Mesendoderm (in vitro differentiated cells): ENCODE results near the gene CROCC2.

ENCODE experiments used
- DNase-seq: peaks from one replicate; pipeline ENCODE4 v3.0.0; 2013
- H2AK5ac ChIP-seq: 2 replicates; pipeline ENCODE4 v1.6.1; 2013; ENCODE audit warnings: low read length, inconsistent platforms
- H2BK120ac ChIP-seq: 2 replicates; pipeline ENCODE4 v1.6.1; 2013; ENCODE audit warnings: low read depth, mild to moderate bottlenecking, low read length, moderate library complexity, mixed read lengths
- H2BK15ac ChIP-seq: replicated peaks from 2 replicates; pipeline ENCODE4 v1.6.1; 2013; ENCODE audit warnings: low read depth, mild to moderate bottlenecking, moderate library complexity
- H2BK5ac ChIP-seq: 2 replicates; pipeline ENCODE4 v1.6.1; 2013; ENCODE audit warnings: low read length, inconsistent platforms
- H3K18ac ChIP-seq: 2 replicates; pipeline ENCODE4 v1.6.1; 2013; ENCODE audit warnings: mild to moderate bottlenecking, low read length, mixed read lengths
- H3K23ac ChIP-seq: one replicate; pipeline ENCODE4 v1.6.1; 2013; ENCODE audit warnings: low read length
- H3K27ac ChIP-seq: 2 replicates; pipeline ENCODE4 v1.5.1; 2013; ENCODE audit warnings: low read depth, mild to moderate bottlenecking, inconsistent platforms, low read length, moderate library complexity
- H3K27me3 ChIP-seq: 2 replicates; pipeline ENCODE4 v1.6.1; 2013; ENCODE audit warnings: low read length, control low read depth, mild to moderate bottlenecking, inconsistent platforms; ENCODE audit not compliant: insufficient read depth, poor library complexity
- H3K36me3 ChIP-seq: 2 replicates; pipeline ENCODE4 v1.6.1; 2013; ENCODE audit warnings: low read length, inconsistent platforms; ENCODE audit not compliant: control insufficient read depth, insufficient read depth
- H3K4ac ChIP-seq: one replicate; pipeline ENCODE4 v1.6.1; 2013; ENCODE audit warnings: low read depth, mild to moderate bottlenecking, low read length, moderate library complexity
- H3K4me1 ChIP-seq: 2 replicates; pipeline ENCODE4 v1.6.1; 2013; ENCODE audit warnings: low read depth, low read length, inconsistent platforms; ENCODE audit not compliant: control insufficient read depth
- H3K4me2 ChIP-seq: 2 replicates; pipeline ENCODE4 v1.6.1; 2013; ENCODE audit warnings: low read length
- H3K4me3 ChIP-seq: 2 replicates; pipeline ENCODE4 v1.5.1; 2013; ENCODE audit warnings: mild to moderate bottlenecking, low read length
- H3K56ac ChIP-seq: one replicate; pipeline ENCODE4 v1.6.1; 2013; ENCODE audit warnings: low read length
- H3K79me1 ChIP-seq: 2 replicates; pipeline ENCODE4 v1.6.1; 2013; ENCODE audit warnings: low read length, inconsistent platforms
- H3K79me2 ChIP-seq: 2 replicates; pipeline ENCODE4 v1.6.1; 2013; ENCODE audit warnings: mild to moderate bottlenecking, low read length; ENCODE audit not compliant: control insufficient read depth, insufficient read depth
- H3K9ac ChIP-seq: 2 replicates; pipeline ENCODE4 v1.6.1; 2013; ENCODE audit warnings: low read length, inconsistent platforms
- H4K5ac ChIP-seq: one replicate; pipeline ENCODE4 v1.6.1; 2013; ENCODE audit warnings: low read length
- H4K8ac ChIP-seq: one replicate; pipeline ENCODE4 v1.6.1; 2013; ENCODE audit warnings: low read depth, mild to moderate bottlenecking, control low read depth, low read length, moderate library complexity
- WGBS: extraction: QIAGEN DNeasy Blood & Tissue Kit; methylation state at CpG from one replicate; pipeline ENCODE4 v1.1.7; 2013; ENCODE audit warnings: low lambda C conversion rate, missing lambda C conversion rate; ENCODE audit not compliant: insufficient coverage; ENCODE audit errors: extremely low coverage; 5-methylcytosine and 5-hydroxymethylcytosine counted together

Gene CROCC2

DNA sequence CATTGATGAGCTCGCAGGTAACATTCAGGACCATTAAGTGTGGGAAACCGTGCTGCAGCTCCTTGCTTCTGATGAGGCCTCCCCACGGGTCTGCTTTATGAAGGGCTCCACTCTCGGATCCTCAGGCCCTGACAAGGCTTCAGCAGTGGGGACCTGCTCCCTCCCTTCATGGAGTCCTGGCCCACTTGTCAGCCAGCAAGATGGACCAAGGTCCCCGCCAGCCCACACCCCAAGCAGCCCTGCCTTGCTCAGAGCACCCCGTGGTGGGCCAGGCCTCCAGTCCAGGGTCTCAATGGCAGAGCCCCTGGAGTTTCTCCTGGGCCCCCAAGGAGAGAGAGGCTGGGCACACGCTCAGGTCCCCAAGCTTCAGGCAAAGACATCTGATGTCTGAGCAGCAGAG lies 41.5 kb downstream of the CROCC2 start:
- Histone ChIP-seq H4K5ac (no peak overlapping the region), H3K4me1 (no peaks in the 10 kb centered on the region), H2BK5ac (no peak overlapping the region), H3K18ac (no peak overlapping the region), H3K27me3 (no peaks in the 10 kb centered on the region), H3K4ac (no peak overlapping the region), H3K79me2 (no peaks in the 10 kb centered on the region), H3K79me1 (no peaks in the 10 kb centered on the region), H2BK120ac (no peak overlapping the region), H4K8ac (no peak overlapping the region), H3K36me3 (no peaks in the 10 kb centered on the region), H3K27ac (no peak overlapping the region), H3K56ac (no peak overlapping the region), H3K23ac (no peak overlapping the region), H3K4me3 (no peak overlapping the region), H2AK5ac (no peak overlapping the region), H3K4me2 (no peak overlapping the region), H3K9ac (no peak overlapping the region), H2BK15ac (no peak overlapping the region)
- no peak for DNase-seq
- no CpG with 5 or more reads among the region's 7 CpGs for WGBS

DNA sequence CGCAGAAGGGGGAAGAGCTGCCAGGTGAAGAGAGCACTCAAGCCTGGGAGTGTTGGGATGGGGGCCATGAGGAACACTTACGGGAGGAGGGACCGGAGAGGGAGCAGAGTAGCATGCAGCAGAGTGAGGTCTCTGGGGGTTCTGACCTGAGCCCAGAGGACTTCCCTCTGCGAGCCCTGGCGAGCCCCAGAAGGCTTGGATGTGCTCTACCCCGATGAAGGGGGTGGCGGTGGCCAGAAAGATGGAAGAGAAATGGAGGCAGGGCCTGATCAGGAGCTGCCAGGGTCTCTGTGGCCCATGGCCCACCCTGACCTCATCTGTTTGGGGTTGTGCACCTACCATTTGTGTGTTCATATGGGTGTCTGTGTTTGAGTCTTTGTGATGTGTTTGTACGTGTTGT lies 42.0 kb downstream of the CROCC2 start:
- Histone ChIP-seq H3K23ac (no peak overlapping the region), H3K36me3 (no peaks in the 10 kb centered on the region), H3K4me1 (no peaks in the 10 kb centered on the region), H3K79me2 (no peaks in the 10 kb centered on the region), H3K4ac (no peak overlapping the region), H3K79me1 (no peaks in the 10 kb centered on the region), H3K56ac (no peak overlapping the region), H3K4me2 (no peak overlapping the region), H3K18ac (no peak overlapping the region), H2BK5ac (no peak overlapping the region), H3K4me3 (no peak overlapping the region), H3K27me3 (no peaks in the 10 kb centered on the region), H3K27ac (no peak overlapping the region), H2BK15ac (no peak overlapping the region), H3K9ac (no peak overlapping the region), H2BK120ac (no peak overlapping the region), H4K5ac (no peak overlapping the region), H4K8ac (no peak overlapping the region), H2AK5ac (no peak overlapping the region)
- WGBS: no CpG with 5 or more reads among the region's 8 CpGs
- no peak for DNase-seq

DNA sequence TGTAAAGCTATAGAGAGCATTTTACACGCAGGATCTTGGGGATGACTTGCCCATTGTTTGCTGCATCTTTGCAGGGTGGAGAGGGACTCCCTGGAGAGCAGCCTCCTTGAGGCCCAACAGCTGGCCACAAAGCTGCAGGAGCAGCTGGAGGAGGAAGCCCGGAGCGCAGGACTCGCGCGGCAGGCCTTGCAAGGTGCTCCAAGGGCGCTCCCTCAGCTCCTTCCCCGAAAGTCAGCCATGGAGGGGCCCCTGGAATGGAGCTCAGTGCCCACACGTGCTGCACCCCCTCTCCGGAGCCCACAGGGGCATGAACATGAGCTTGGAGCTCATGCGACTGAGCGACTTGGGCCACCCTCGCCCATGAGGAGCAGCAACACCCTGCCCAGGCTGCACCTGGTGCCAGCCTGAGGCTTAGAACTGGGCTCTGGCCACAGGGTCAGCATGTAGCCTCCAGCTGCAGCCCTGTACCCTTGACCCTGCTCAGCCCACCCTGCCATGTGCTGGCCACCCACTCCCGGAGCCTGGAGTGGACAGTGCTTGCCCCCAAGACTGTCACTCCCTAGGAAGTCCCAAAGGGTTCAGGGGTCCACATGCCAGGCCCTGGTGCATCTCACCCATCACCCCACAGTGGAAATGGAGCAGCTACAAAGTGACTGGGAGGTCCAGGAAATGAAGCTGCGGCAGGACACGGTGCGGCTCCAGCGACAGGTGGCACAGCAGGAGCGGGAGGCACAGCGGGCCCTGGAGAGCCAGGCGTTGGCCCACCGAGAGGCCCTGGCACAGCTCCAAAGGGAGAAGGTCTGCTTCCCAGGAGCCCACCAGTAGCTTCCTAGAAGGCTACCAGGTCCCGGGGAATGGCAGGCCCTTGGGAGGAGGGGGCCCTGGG lies 43.0 kb downstream of the CROCC2 start:
- Histone ChIP-seq H3K56ac (no peak overlapping the region), H2BK15ac (no peak overlapping the region), H3K79me1 (no peaks in the 10 kb centered on the region), H3K79me2 (no peaks in the 10 kb centered on the region), H3K4me2 (no peak overlapping the region), H3K27me3 (no peaks in the 10 kb centered on the region), H4K5ac (no peak overlapping the region), H3K36me3 (no peaks in the 10 kb centered on the region), H4K8ac (no peak overlapping the region), H3K4ac (no peak overlapping the region), H3K27ac (no peak overlapping the region), H3K4me3 (no peak overlapping the region), H2BK120ac (no peak overlapping the region), H3K4me1 (no peaks in the 10 kb centered on the region), H3K18ac (no peak overlapping the region), H2AK5ac (no peak overlapping the region), H3K23ac (no peak overlapping the region), H3K9ac (no peak overlapping the region), H2BK5ac (no peak overlapping the region)
- no peak for DNase-seq
- WGBS: no CpG with 5 or more reads among the region's 23 CpGs

DNA sequence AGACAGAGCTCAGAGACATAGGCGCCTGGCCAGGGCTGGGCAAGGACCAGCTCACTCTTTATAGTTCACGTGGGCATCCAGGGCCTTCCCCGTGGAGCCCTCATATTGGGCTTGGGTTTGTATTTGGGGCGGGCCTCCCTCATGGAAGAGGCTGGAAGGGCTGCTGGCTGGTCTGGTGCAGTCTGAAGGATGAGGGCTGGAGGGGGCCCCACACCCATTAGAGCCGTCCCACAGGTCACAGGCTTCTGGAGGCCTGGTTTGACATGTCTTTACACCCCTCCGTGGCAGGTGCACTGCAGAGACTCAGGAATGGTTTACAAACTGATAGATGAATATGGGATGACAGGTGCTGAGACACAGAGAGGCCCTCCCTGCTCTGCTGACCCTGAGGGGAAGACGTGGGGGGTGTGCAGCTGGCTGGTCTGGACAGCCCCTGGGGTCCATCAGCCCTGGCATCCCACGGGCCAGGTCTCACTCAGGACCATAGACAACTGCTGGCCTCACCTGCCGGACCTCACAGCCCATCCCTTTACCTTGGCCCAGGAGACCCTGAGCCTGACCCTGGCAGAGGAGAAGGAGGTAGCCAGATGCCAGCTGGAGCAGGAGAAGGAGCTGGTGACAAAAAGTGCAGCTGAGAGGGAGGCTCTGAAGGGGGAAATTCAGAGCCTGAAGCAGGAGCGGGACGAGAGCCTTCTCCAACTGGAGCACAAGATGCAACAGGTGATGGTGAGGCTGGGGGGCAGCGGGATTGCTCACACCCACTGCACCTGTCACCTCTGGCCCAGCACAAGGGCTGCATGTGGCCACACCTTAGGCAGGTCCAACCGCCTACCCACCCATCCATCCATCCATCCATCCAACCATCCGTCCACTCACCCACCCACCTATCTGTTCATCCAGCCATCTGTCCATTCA lies 43.9 kb downstream of the CROCC2 start:
- H2BK15ac ChIP-seq: no peak overlapping the region
- no peaks in the 10 kb centered on the region for H3K79me2 ChIP-seq
- no CpG with 5 or more reads among the region's 14 CpGs for WGBS
- no peak overlapping the region for H3K56ac ChIP-seq
- no peak overlapping the region for H3K18ac ChIP-seq
- no peak overlapping the region for H3K4me3 ChIP-seq
- H2BK120ac ChIP-seq: no peak overlapping the region
- no peaks in the 10 kb centered on the region for H3K27me3 ChIP-seq
- no peak overlapping the region for H2AK5ac ChIP-seq
- H3K4me2 ChIP-seq: no peak overlapping the region
- H3K27ac ChIP-seq: no peak overlapping the region
- no peaks in the 10 kb centered on the region for H3K36me3 ChIP-seq
- H2BK5ac ChIP-seq: no peak overlapping the region
- no peaks in the 10 kb centered on the region for H3K79me1 ChIP-seq
- H3K9ac ChIP-seq: no peak overlapping the region
- no peak overlapping the region for H3K4ac ChIP-seq
- no peak overlapping the region for H3K23ac ChIP-seq
- H4K5ac ChIP-seq: no peak overlapping the region
- DNase-seq: no peak
- no peak overlapping the region for H4K8ac ChIP-seq
- H3K4me1 ChIP-seq: no peaks in the 10 kb centered on the region

DNA sequence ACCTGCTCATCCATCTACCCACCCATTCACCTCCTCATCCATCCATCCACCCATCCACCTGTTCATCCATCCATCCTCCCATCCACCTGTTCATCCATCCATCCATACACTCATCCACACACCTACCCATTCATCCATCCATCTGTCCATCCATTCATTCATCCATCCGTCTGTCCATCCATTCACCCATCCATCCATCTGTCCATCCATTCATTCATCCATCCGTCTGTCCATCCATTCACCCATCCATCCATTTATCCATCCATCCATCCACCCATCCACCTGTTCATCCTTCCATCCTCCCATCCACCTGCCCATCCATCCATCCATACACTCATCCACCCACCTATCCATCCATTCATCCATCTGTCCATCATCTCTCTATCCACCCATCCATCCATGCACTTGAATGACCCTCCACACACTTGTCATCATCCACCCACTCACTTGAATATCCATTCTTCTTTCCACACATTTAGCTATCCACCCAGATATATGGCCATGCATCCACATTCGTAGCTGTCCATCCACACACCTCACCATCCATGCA lies 45.0 kb downstream of the CROCC2 start:
- Histone ChIP-seq H3K23ac (no peak overlapping the region), H4K8ac (no peak overlapping the region), H3K18ac (no peak overlapping the region), H3K79me2 (no peaks in the 10 kb centered on the region), H2BK120ac (no peak overlapping the region), H3K4me2 (no peak overlapping the region), H3K27me3 (no peaks in the 10 kb centered on the region), H3K79me1 (no peaks in the 10 kb centered on the region), H2AK5ac (no peak overlapping the region), H3K56ac (no peak overlapping the region), H4K5ac (no peak overlapping the region), H3K9ac (no peak overlapping the region), H3K4me3 (no peak overlapping the region), H3K4ac (no peak overlapping the region), H3K4me1 (no peaks in the 10 kb centered on the region), H3K27ac (no peak overlapping the region), H3K36me3 (no peaks in the 10 kb centered on the region), H2BK5ac (no peak overlapping the region), H2BK15ac (no peak overlapping the region)
- no CpG with 5 or more reads among the region's 3 CpGs for WGBS
- no peak for DNase-seq
